HUES48 (cell line): ENCODE measurements around the gene ZCCHC10.
"Not testable (repeated sequence)": the region's sequence is repeated elsewhere in the genome, so short reads cannot be mapped to it uniquely, and the experiment has no call there.

Source experiments
- H3K27ac ChIP-seq: one replicate; pipeline ENCODE4 v1.7.0; 2013; ENCODE audit warnings: low read depth, low read length, inconsistent platforms
- H3K27me3 ChIP-seq: 2 replicates; pipeline ENCODE4 v1.6.1; 2013; ENCODE audit warnings: mild to moderate bottlenecking, low read length; ENCODE audit not compliant: control insufficient read depth, insufficient read depth
- H3K36me3 ChIP-seq: 2 replicates; pipeline ENCODE4 v1.6.1; 2013; ENCODE audit warnings: low read length; ENCODE audit not compliant: control insufficient read depth, insufficient read depth
- H3K4me1 ChIP-seq: 2 replicates; pipeline ENCODE4 v1.6.1; 2013; ENCODE audit warnings: mild to moderate bottlenecking, low read length; ENCODE audit not compliant: control insufficient read depth, insufficient read depth
- H3K4me3 ChIP-seq: 2 replicates; pipeline ENCODE4 v1.5.1; 2013; ENCODE audit warnings: mild to moderate bottlenecking, low read depth, low read length
- H3K9ac ChIP-seq: 2 replicates; pipeline ENCODE4 v1.6.1; 2013; ENCODE audit warnings: mild to moderate bottlenecking, low read depth, low read length, moderate library complexity
- H3K9me3 ChIP-seq: 2 replicates; pipeline ENCODE4 v1.6.1; 2013; ENCODE audit warnings: low read length; ENCODE audit not compliant: control insufficient read depth, insufficient read depth

ZCCHC10 gene

DNA sequence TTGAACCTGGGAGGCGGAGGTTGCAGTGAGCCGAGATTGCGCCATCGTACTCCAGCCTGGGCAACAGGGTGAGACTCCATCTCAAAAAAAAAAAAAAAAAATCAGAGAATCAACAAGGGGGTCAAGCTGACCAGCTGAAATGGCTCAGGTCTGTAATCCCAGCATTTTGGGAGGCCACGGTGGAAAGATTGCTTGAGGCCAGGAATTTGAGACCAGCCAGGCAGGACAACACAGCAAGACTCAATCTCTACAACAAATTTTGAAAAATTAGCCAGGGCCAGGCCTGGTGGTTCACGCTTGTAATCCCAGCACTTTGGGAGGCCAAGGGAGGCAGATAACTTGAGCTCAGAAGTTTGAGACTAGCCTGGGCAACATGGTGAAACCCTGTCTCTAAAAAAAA, 17.9 kb downstream of the ZCCHC10 start:
- H3K27ac ChIP-seq, H3K9ac ChIP-seq, H3K4me1 ChIP-seq, H3K4me3 ChIP-seq, H3K27me3 ChIP-seq, H3K9me3 ChIP-seq: not testable (repeated sequence)
- peaks cover 12% of the 10 kb centered on the region; the same call in 1 of the 2 replicates for H3K36me3 ChIP-seq

GRCh38 chr5:133006653-133007052, 19.7 kb downstream of the ZCCHC10 start:
- H3K4me1 ChIP-seq, result no peaks in the 10 kb centered on the region
- H3K27me3 ChIP-seq, result no peaks in the 10 kb centered on the region
- H3K27ac ChIP-seq, result no peak overlapping the region
- no peak overlapping the region for H3K9ac ChIP-seq
- peaks cover 18% of the 10 kb centered on the region; the same call in 1 of the 2 replicates for H3K36me3 ChIP-seq
- H3K9me3 ChIP-seq, result no peaks in the 10 kb centered on the region
- H3K4me3 ChIP-seq, result no peak overlapping the region

- no peak overlapping the region for H3K9ac ChIP-seq
- H3K27ac ChIP-seq, result no peak overlapping the region
- no peaks in the 10 kb centered on the region for H3K9me3 ChIP-seq
- no peaks in the 10 kb centered on the region for H3K27me3 ChIP-seq
- no peaks in the 10 kb centered on the region for H3K4me1 ChIP-seq
- H3K4me3 ChIP-seq, result no peak overlapping the region
- H3K36me3 ChIP-seq, result peaks cover 8% of the 10 kb centered on the region; the same call in 1 of the 2 replicates
Measured at GRCh38 chr5:132999246-132999645, 27.1 kb downstream of the ZCCHC10 start.

- H3K9me3 ChIP-seq, result no peaks in the 10 kb centered on the region
- no peaks in the 10 kb centered on the region for H3K4me1 ChIP-seq
- H3K27ac ChIP-seq, result no peak overlapping the region
- no peaks in the 10 kb centered on the region for H3K27me3 ChIP-seq
- peaks cover 8% of the 10 kb centered on the region; the same call in 1 of the 2 replicates for H3K36me3 ChIP-seq
- H3K4me3 ChIP-seq, result no peak overlapping the region
- no peak overlapping the region for H3K9ac ChIP-seq
Measured at GRCh38 chr5:132998556-132998955, 27.8 kb downstream of the ZCCHC10 start.

DNA sequence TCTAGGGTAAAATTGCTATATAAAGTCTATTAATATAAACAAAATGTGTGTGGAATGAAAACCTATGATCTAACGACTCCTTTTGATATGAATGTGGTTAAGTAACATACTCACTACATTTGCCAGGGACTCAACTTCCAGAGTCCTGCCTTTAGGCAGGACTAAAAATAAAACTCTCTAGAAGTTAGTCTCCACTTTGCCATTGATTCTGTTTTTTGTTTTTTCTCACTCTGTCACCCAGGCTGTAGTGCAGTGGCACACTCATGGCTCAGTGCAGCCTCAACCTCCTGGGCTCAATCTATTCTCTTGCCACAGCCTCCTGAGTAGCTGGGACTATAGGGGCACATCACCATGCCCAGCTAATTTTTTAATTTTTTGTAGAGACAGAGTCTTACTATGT, 30.0 kb downstream of the ZCCHC10 start:
- Histone ChIP-seq H3K27ac (no peak overlapping the region), H3K4me1 (no peaks in the 10 kb centered on the region), H3K36me3 (no peaks in the 10 kb centered on the region), H3K9me3 (no peaks in the 10 kb centered on the region), H3K4me3 (no peak overlapping the region), H3K27me3 (no peaks in the 10 kb centered on the region), H3K9ac (no peak overlapping the region)

- Histone ChIP-seq H3K4me1 (no peaks in the 10 kb centered on the region), H3K4me3 (no peak overlapping the region), H3K27ac (no peak overlapping the region)
Measured at GRCh38 chr5:132987531-132988408, 38.6 kb downstream of the ZCCHC10 start.

DNA sequence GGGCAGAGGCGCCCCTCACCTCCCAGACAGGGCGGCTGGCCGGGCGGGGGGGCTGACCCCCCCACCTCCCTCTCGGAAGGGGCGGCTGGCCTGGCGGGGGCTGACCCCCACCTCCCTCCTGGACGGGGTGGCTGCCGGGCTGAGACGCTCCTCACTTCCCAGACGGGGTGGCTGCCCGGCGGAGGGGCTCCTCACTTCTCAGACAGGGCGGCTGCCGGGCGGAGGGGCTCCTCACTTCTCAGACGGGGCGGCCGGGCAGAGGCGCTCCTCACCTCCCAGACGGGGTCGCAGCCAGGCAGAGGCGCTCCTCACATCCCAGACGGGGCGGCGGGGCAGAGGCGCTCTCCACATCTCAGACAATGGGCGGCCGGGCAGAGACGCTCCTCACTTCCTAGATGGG, 43.4 kb downstream of the ZCCHC10 start:
- H3K4me3 ChIP-seq, H3K4me1 ChIP-seq, H3K9ac ChIP-seq, H3K9me3 ChIP-seq, H3K36me3 ChIP-seq, H3K27me3 ChIP-seq, H3K27ac ChIP-seq: not testable (repeated sequence)

More at GRCh38 chr5:132987531-132988408, 38.6 kb downstream of the ZCCHC10 start:
- Histone ChIP-seq H3K9me3 (no peaks in the 10 kb centered on the region), H3K9ac (no peak overlapping the region), H3K36me3 (no peaks in the 10 kb centered on the region), H3K27me3 (no peaks in the 10 kb centered on the region)

GRCh38 chr5:132981288-132981687, 45.1 kb downstream of the ZCCHC10 start:
- H3K4me3 ChIP-seq, result no peak overlapping the region
- H3K27ac ChIP-seq, result no peak overlapping the region
- H3K9ac ChIP-seq, result no peak overlapping the region
- no peaks in the 10 kb centered on the region for H3K4me1 ChIP-seq
- H3K36me3 ChIP-seq, result no peaks in the 10 kb centered on the region
- H3K9me3 ChIP-seq, result no peaks in the 10 kb centered on the region; the same call in 1 of the 2 replicates
- no peaks in the 10 kb centered on the region for H3K27me3 ChIP-seq

DNA sequence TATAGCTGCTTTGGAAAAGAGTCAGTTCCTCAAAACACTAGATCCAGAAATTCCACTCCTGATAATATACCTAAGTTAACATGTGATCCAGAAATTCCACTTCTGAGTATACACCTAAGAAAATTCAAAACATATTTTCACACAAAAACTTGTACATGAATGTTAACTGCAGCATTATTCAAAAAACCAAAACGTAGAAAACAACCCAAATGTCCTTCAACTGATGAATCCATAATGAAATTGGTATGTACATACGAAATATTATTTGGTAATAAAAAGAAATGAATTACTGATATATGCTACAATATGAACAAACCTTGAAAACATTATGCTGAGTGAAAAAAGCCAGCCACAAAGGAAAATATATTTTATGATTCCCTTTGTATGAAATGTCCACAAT, 46.4 kb downstream of the ZCCHC10 start:
- Histone ChIP-seq H3K27ac (no peak overlapping the region), H3K4me1 (no peaks in the 10 kb centered on the region), H3K4me3 (no peak overlapping the region), H3K9ac (no peak overlapping the region), H3K36me3 (no peaks in the 10 kb centered on the region), H3K27me3 (no peaks in the 10 kb centered on the region), H3K9me3 (no peaks in the 10 kb centered on the region; the same call in 1 of the 2 replicates)

- Histone ChIP-seq H3K27me3 (no peaks in the 10 kb centered on the region), H3K36me3 (no peaks in the 10 kb centered on the region), H3K27ac (no peak overlapping the region)
Measured at GRCh38 chr5:132979367-132979940, 46.9 kb downstream of the ZCCHC10 start.

GRCh38 chr5:132976852-132977251, 49.5 kb downstream of the ZCCHC10 start:
- Histone ChIP-seq H3K27ac (no peak overlapping the region), H3K27me3 (no peaks in the 10 kb centered on the region), H3K36me3 (no peaks in the 10 kb centered on the region), H3K4me3 (no peak overlapping the region), H3K9me3 (no peaks in the 10 kb centered on the region; the same call in 1 of the 2 replicates), H3K9ac (no peak overlapping the region), H3K4me1 (no peaks in the 10 kb centered on the region)

More at GRCh38 chr5:132979367-132979940, 46.9 kb downstream of the ZCCHC10 start:
- Histone ChIP-seq H3K9me3 (no peaks in the 10 kb centered on the region; the same call in 1 of the 2 replicates), H3K4me3 (no peak overlapping the region), H3K4me1 (no peaks in the 10 kb centered on the region), H3K9ac (no peak overlapping the region)
